K562 (cell line): ENCODE measurements around the gene SYT7. TPM values are rescaled to one million over a fixed set of nuclear protein-coding genes. Genes with fewer than 3 reads are reported as not detected.

Source experiments
- ATAC-seq: fragments of 200-7000 bp; cut with Tn5 transposase; 3 replicates; pipeline ENCODE4 v1.9.1; 2020; ENCODE audit warnings: moderate library complexity
- BruUV-seq: library from RNA; stranded (reverse); fragments of 400-500 nt; replicated peaks from 2 replicates; lab custom pipeline; 2021; lab: Mats Ljungman, UMichigan
- CTCF ChIA-PET: fragments of 300-600 bp; formaldehyde crosslinking; extraction: SDS; loops from one replicate; lab custom pipeline; 2021; ENCODE audit warnings: low intra/inter-chr PET ratio; lab: Yijun Ruan, JAX
- POLR2A ChIA-PET: fragments of 300-600, 350-650 bp; sonication (Branson Sonifier 250); formaldehyde crosslinking; extraction: SDS; loops from one replicate; lab custom pipeline; 2021; ENCODE audit warnings: antibody characterized with exemption, inconsistent platforms; lab: Yijun Ruan, JAX
- DNase-seq, 4 experiments: peaks; one replicate each; pipeline versions ENCODE4 v3.0.0 to v3.0.0-alpha.2; 2011 to 2018; ENCODE audit warnings: low spot score in 3 of 4, mixed read lengths in 3 of 4; ENCODE audit errors: extremely low read depth in 1 of 4
- FAIRE-seq: peaks from 2 replicates; lab custom pipeline; 2011; peaks lifted over from hg19 to GRCh38; lab: Jason Lieb, UNC
- H2AFZ ChIP-seq: 2 replicates; pipeline ENCODE4 v1.6.0; 2011; ENCODE audit warnings: low read depth, low read length, control low read depth, inconsistent platforms
- H3K27ac ChIP-seq: fragments of 200-600 bp; 3 replicates; pipeline ENCODE4 v1.8.0; 2011; ENCODE audit warnings: low read depth, mild to moderate bottlenecking, control low read depth, inconsistent platforms, low read length, moderate library complexity, mixed read lengths; ENCODE audit errors: extremely low read depth
- H3K27me3 ChIP-seq, 2 experiments: fragments of 300-600 bp in 1 of 2; 2 replicates in 1 of 2; 3 replicates in 1 of 2; pipeline versions ENCODE4 v1.6.0 to v1.8.0; 2011; ENCODE audit warnings: inconsistent platforms in 2 of 2, low read length in 2 of 2, mild to moderate bottlenecking in 1 of 2, mixed read lengths in 1 of 2, moderate library complexity in 1 of 2; ENCODE audit not compliant: control insufficient read depth in 2 of 2, insufficient read depth in 2 of 2
- H3K36me3 ChIP-seq: fragments of 300-600 bp; 3 replicates; pipeline ENCODE4 v1.8.0; 2011; ENCODE audit warnings: mild to moderate bottlenecking, low read length, inconsistent platforms; ENCODE audit not compliant: control insufficient read depth, insufficient read depth
- H3K4me1 ChIP-seq, 2 experiments: fragments of 200-600 bp in 1 of 2; replicated peaks in 1 of 2; 2 replicates in 1 of 2; 3 replicates in 1 of 2; pipeline versions ENCODE4 v1.5.1 to v1.8.0; 2011; ENCODE audit warnings: inconsistent platforms in 2 of 2, low read length in 2 of 2, mild to moderate bottlenecking in 1 of 2, mixed read lengths in 1 of 2, moderate library complexity in 1 of 2; ENCODE audit not compliant: control insufficient read depth in 2 of 2, insufficient read depth in 2 of 2
- H3K4me2 ChIP-seq: 2 replicates; pipeline ENCODE4 v1.6.1; 2011; ENCODE audit warnings: low read length, control low read depth, inconsistent platforms, mixed read lengths; ENCODE audit not compliant: insufficient read depth
- H3K4me3 ChIP-seq: fragments of 200-600 bp; sonication (generic), shearing (Covaris generic); 2 replicates; pipeline ENCODE4 v1.5.1; 2016; ENCODE audit warnings: control low read depth, inconsistent platforms
- H3K79me2 ChIP-seq: fragments of 200-600 bp; 3 replicates; pipeline ENCODE4 v1.8.0; 2011; ENCODE audit warnings: low read length, inconsistent platforms; ENCODE audit not compliant: control insufficient read depth, insufficient read depth
- H3K9ac ChIP-seq, 2 experiments: 2 replicates each; pipeline versions ENCODE4 v1.6.0 to v1.6.1; 2011; ENCODE audit warnings: low read depth in 2 of 2, low read length in 2 of 2, control low read depth in 1 of 2, inconsistent platforms in 1 of 2, mild to moderate bottlenecking in 1 of 2, mixed read lengths in 1 of 2; ENCODE audit not compliant: insufficient read depth in 1 of 2
- H3K9me1 ChIP-seq: one replicate; pipeline ENCODE4 v1.6.0; 2011; ENCODE audit warnings: inconsistent platforms, mild to moderate bottlenecking, low read length, moderate library complexity; ENCODE audit not compliant: control insufficient read depth, insufficient read depth
- H3K9me3 ChIP-seq: replicated peaks from 2 replicates; pipeline ENCODE4 v1.5.1; 2011; ENCODE audit warnings: low read depth, low read length, inconsistent platforms; ENCODE audit not compliant: control insufficient read depth, insufficient read depth
- H4K20me1 ChIP-seq: replicated peaks from 2 replicates; pipeline ENCODE4 v1.6.1; 2011; ENCODE audit warnings: low read length, inconsistent platforms, mixed read lengths; ENCODE audit not compliant: control insufficient read depth, insufficient read depth
- HDAC2 ChIP-seq: fragments of 450-650 bp; IDR thresholded peaks from 2 replicates; pipeline ENCODE4 v1.6.1; 2016; ENCODE audit warnings: mild to moderate bottlenecking
- PATZ1 ChIP-seq: fragments of 250-450 bp; sonication (Bioruptor Pico); IDR thresholded peaks from 2 replicates; pipeline ENCODE4 v1.5.0; 2020; ENCODE audit warnings: mild to moderate bottlenecking, borderline replicate concordance
- RBM22 ChIP-seq: fragments of 200-400 bp; formaldehyde crosslinking; IDR thresholded peaks from 2 replicates; pipeline ENCODE4 v1.6.1; 2018; ENCODE audit warnings: low read length, low read depth; ENCODE audit not compliant: poor library complexity, severe bottlenecking
- REST ChIP-seq, 2 experiments: fragments of 450-650 bp; formaldehyde crosslinking in 1 of 2; IDR thresholded peaks; 2 replicates each; pipeline versions ENCODE4 v1.4.0 to v1.6.1; 2014 to 2020; ENCODE audit warnings: mild to moderate bottlenecking in 2 of 2, borderline replicate concordance in 1 of 2, low read depth in 1 of 2
- TAF15 ChIP-seq: fragments of 200-400 bp; formaldehyde crosslinking; IDR thresholded peaks from 2 replicates; pipeline ENCODE4 v1.6.1; 2017; ENCODE audit warnings: mild to moderate bottlenecking, low read depth, low read length, moderate library complexity
- ZNF311 ChIP-seq: fragments of 250-450 bp; sonication (Bioruptor Pico); IDR thresholded peaks from 2 replicates; pipeline ENCODE4 v1.4.0; 2020; ENCODE audit warnings: mild to moderate bottlenecking, moderate library complexity
- WGBS: fragments of 100-300 bp; shearing (Covaris generic); methylation state at CpG from one replicate; pipeline ENCODE4 v1.1.6; 2016; ENCODE audit warnings: low coverage, mixed read lengths; ENCODE audit not compliant: insufficient coverage; ENCODE audit errors: missing lambda C conversion rate; 5-methylcytosine and 5-hydroxymethylcytosine counted together
- in situ Hi-C: fragments of 300-500 bp; cut with MboI; formaldehyde crosslinking; loops from 4 replicates; pipeline ENCODE4 v1.15.0; 2018; ENCODE audit warnings: inconsistent platforms, mixed read lengths
- intact Hi-C: fragments of 100-400 bp; cut with micrococcal nuclease; formaldehyde crosslinking; loops from 2 replicates; pipeline ENCODE4 v1.14.2; 2022
- polyA plus RNA-seq, 8 experiments: library from polyadenylated mRNA; depleted of rRNA in 4 of 8; stranded (reverse) in 5 of 8; unstranded in 3 of 8; fragments of >200 nt; fragmentation: Nextera tagmentation in 2 of 8; fragmentation: Illumina TruSeq in 1 of 8; extraction: Ambion mirVana in 2 of 8; extraction: Trizol in 1 of 8; gene quantifications; 2 replicates each; pipeline versions ENCODE4 v1.2.1 to v1.2.3, GENCODE V29; 2011 to 2014; ENCODE audit warnings: inconsistent platforms in 1 of 8, missing spikeins in 1 of 8
- total RNA-seq, 7 experiments: library from RNA; depleted of rRNA in 6 of 7; stranded (reverse); fragments of >200 nt in 6 of 7; fragmentation: Illumina TruSeq in 2 of 7; extraction: Trizol in 2 of 7; gene quantifications; 2 replicates each; pipeline versions ENCODE4 v1.2.1 to v1.2.3, GENCODE V29; 2011 to 2021; ENCODE audit warnings: low replicate concordance in 1 of 7
- TF ChIP-seq, protein P1 (sequence below): sonication (generic); formaldehyde crosslinking; IDR thresholded peaks from 2 replicates; pipeline ENCODE4 v1.4.0; 2020; ENCODE audit warnings: mild to moderate bottlenecking, missing genetic modification reagents

Gene SYT7
- total and polyA plus RNA-seq, 9 of the 15 experiments (the other 6 are each of a cell fraction or from before 2014, with no cell fraction given), result 0.01 to 0.51 (median 0.16) TPM; not detected in 1

DNA sequence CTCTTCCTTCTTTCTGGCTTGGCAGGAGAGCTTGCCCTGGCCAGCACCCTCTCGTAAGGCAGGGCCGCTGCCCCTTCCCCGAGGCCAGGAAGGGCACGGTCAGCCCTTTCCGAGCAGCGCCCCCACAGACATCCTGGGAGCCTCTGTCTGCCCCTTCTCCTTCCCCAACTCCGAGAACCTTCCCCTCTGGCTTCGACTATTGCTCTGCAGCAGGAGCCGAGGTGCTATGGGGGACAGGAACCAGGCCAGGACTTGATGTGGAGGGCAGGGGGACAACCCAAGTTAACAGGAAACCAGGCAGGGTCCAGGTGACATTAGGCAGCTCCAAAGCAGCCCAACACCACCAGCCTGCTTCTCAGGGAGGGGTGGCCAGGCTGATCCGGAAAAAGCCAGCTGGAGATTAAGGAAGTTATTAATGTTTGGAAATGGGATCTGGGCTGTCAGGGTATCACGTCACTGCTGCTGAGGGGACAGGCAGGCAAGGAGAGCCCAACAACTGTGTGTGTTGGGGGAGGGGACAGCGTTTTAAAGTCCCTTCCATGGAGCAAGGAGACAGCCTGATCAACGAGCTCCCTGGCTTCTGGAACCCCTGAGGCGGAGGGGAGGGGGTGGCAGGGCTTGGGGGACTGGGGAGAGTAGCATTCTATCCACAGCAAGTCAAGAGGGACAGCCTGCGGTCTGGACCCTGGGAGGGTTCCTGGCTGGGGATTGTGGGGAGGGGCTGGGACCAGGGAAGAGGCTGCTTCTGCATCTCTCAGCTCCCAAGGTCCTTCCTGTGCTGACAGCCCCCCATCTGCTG is 27.3 kb downstream of the SYT7 start:
- POLR2A ChIA-PET, result interaction anchor here (0.8 kb wide), 1 partner anchor 37 kb away, joined by 3 read pairs; no protein-coding TSS in a partner anchor
- no peaks in the 10 kb centered on the region for H3K79me2 ChIP-seq
- H3K27ac ChIP-seq, result no peak overlapping the region
- H3K4me2 ChIP-seq, result no peak overlapping the region
- H3K4me3 ChIP-seq, result no peak overlapping the region
- intact Hi-C loops, result no loop called here
- H3K36me3 ChIP-seq, result no peaks in the 10 kb centered on the region
- in situ Hi-C loops, result no loop called here
- ATAC-seq (no peak), FAIRE-seq (no peak), DNase-seq (no peak)
- peaks cover 0 to 40% of the 10 kb centered on the region in 2 experiments; a peak in 4 of 5 replicates for H3K4me1 ChIP-seq
- H3K9me3 ChIP-seq, result no peaks in the 10 kb centered on the region
- no peak overlapping the region for H2AFZ ChIP-seq
- H4K20me1 ChIP-seq, result peaks cover 11% of the 10 kb centered on the region; the same call in 1 of the 2 replicates
- TF ChIP-seq RBM22 (no peak), REST (IDR thresholded peaks at IDR 0.05; ENCODE audit: borderline replicate concordance) (peak; percentile 68; the same call in 1 of the 2 replicates), REST (CRISPR knock-in tag; IDR thresholded peaks at IDR 0.05; ENCODE audit: low read depth) (no peak), TAF15 (no peak), HDAC2 (no peak), PATZ1 (CRISPR knock-in tag) (no peak), ZNF311 (CRISPR knock-in tag) (no peak)
- TF ChIP-seq, protein P1, sequence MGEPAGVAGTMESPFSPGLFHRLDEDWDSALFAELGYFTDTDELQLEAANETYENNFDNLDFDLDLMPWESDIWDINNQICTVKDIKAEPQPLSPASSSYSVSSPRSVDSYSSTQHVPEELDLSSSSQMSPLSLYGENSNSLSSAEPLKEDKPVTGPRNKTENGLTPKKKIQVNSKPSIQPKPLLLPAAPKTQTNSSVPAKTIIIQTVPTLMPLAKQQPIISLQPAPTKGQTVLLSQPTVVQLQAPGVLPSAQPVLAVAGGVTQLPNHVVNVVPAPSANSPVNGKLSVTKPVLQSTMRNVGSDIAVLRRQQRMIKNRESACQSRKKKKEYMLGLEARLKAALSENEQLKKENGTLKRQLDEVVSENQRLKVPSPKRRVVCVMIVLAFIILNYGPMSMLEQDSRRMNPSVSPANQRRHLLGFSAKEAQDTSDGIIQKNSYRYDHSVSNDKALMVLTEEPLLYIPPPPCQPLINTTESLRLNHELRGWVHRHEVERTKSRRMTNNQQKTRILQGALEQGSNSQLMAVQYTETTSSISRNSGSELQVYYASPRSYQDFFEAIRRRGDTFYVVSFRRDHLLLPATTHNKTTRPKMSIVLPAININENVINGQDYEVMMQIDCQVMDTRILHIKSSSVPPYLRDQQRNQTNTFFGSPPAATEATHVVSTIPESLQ (CRISPR knock-in tag), result no peak
- CTCF ChIA-PET, result no interaction called here
- no peak overlapping the region for H3K9ac ChIP-seq
- H3K27me3 ChIP-seq, result peaks cover 9 to 75% of the 10 kb centered on the region in 2 experiments; a peak in 4 of 5 replicates
- 3% methylated on average over 12 of the region's 15 CpGs for WGBS
- no TSS peak for BruUV-seq
- H3K9me1 ChIP-seq, result no peaks in the 10 kb centered on the region
